Karpas-422 (cell line): ENCODE measurements around the gene RNASE12. TPM values are rescaled to one million over a fixed set of nuclear protein-coding genes. Genes with fewer than 3 reads are reported as not detected.

Experiments used
- DNase-seq: peaks from one replicate; pipeline ENCODE4 v3.0.0-alpha.2; 2015
- H2AFZ ChIP-seq: fragments of 200-600 bp; sonication (generic); 2 replicates; pipeline ENCODE4 v1.6.1; 2014; ENCODE audit warnings: antibody characterized with exemption, low read length, mixed read lengths
- H3K27ac ChIP-seq: fragments of 200-600 bp; sonication (generic); 2 replicates; pipeline ENCODE4 v1.5.1; 2014; ENCODE audit warnings: mild to moderate bottlenecking, low read length, moderate library complexity
- H3K27me3 ChIP-seq: fragments of 200-600 bp; sonication (generic); 2 replicates; pipeline ENCODE4 v1.6.1; 2014; ENCODE audit warnings: low read length, mixed read lengths
- H3K36me3 ChIP-seq: fragments of 200-600 bp; sonication (generic); 2 replicates; pipeline ENCODE4 v1.6.1; 2014; ENCODE audit warnings: low read length, mixed read lengths; ENCODE audit not compliant: insufficient read depth
- H3K4me1 ChIP-seq: fragments of 200-600 bp; sonication (generic); 2 replicates; pipeline ENCODE4 v1.6.1; 2014; ENCODE audit warnings: mild to moderate bottlenecking, low read length, mixed read lengths
- H3K4me2 ChIP-seq: fragments of 200-600 bp; sonication (generic); 2 replicates; pipeline ENCODE4 v1.6.1; 2014; ENCODE audit warnings: low read length, low read depth, mild to moderate bottlenecking; ENCODE audit not compliant: poor library complexity, severe bottlenecking
- H3K4me3 ChIP-seq: fragments of 200-600 bp; sonication (generic); 2 replicates; pipeline ENCODE4 v1.5.1; 2014; ENCODE audit warnings: mild to moderate bottlenecking, antibody characterized with exemption, low read length, mixed read lengths
- H3K79me2 ChIP-seq: fragments of 200-600 bp; sonication (generic); 2 replicates; pipeline ENCODE4 v1.6.1; 2014; ENCODE audit warnings: mild to moderate bottlenecking, low read length, mixed read lengths
- H3K9ac ChIP-seq: fragments of 200-600 bp; sonication (generic); 2 replicates; pipeline ENCODE4 v1.6.0; 2014; ENCODE audit warnings: low read length
- H3K9me2 ChIP-seq: fragments of 200-600 bp; sonication (generic), shearing (Covaris generic); replicated peaks from 2 replicates; pipeline ENCODE4 v1.6.0; 2014; ENCODE audit warnings: mild to moderate bottlenecking, low read length, moderate library complexity; ENCODE audit not compliant: insufficient read depth
- H3K9me3 ChIP-seq: fragments of 300-700, 200-600 bp; sonication (generic); 2 replicates; pipeline ENCODE4 v1.6.1; 2014; ENCODE audit warnings: low read length, mixed read lengths
- H4K20me1 ChIP-seq: fragments of 200-600 bp; sonication (generic); 2 replicates; pipeline ENCODE4 v1.6.1; 2014; ENCODE audit warnings: mild to moderate bottlenecking, antibody characterized with exemption, low read length, low read depth; ENCODE audit not compliant: insufficient read depth
- total RNA-seq: library from RNA; depleted of rRNA; stranded (reverse); fragments of >200 nt; shearing (Covaris generic); gene quantifications from 2 replicates; pipeline ENCODE4 v1.2.3, GENCODE V29; 2014; ENCODE audit warnings: low replicate concordance

Gene RNASE12
- total RNA-seq, 1 experiment from 2014 or later: not detected

DNA sequence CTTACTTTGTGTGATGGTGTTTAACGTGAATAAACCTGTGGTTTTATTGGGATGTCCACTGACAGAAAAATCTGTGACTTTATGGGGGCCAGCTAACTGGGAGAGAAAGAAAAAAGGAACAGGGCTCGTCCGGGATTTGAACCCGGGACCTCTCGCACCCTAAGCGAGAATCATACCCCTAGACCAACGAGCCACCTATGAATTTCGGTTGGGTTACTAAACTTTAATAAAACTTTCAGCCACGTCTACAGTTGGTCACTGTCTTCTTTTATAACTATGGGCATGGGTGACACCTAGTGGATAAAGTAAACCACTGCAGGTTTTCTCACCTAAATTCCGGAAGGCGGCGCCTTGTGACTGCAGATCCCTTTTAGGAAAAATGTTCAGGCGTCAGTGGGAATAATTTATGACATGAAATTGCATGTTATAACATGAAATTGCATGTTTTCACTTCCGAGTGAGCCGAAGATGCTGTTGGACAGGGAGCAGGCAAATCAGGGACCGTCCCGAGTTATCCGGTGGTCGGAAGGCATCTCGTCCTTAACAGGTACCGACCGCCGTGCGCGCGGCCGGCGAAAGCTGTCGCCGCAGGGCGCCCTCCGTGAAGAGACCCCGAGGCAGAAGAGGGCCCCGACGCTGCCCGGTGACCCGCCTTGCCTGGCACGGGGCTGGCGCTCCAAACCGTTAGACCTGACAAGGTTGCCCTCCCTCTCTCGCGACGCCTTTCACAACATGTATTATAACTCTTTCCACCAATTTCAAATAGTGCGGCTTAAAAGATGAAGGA lies 18.2 kb upstream of the RNASE12 start:
- no peaks in the 10 kb centered on the region for H3K27me3 ChIP-seq
- peak overlapping the region; percentile 87 for H2AFZ ChIP-seq
- H3K27ac ChIP-seq: no peak overlapping the region

DNA sequence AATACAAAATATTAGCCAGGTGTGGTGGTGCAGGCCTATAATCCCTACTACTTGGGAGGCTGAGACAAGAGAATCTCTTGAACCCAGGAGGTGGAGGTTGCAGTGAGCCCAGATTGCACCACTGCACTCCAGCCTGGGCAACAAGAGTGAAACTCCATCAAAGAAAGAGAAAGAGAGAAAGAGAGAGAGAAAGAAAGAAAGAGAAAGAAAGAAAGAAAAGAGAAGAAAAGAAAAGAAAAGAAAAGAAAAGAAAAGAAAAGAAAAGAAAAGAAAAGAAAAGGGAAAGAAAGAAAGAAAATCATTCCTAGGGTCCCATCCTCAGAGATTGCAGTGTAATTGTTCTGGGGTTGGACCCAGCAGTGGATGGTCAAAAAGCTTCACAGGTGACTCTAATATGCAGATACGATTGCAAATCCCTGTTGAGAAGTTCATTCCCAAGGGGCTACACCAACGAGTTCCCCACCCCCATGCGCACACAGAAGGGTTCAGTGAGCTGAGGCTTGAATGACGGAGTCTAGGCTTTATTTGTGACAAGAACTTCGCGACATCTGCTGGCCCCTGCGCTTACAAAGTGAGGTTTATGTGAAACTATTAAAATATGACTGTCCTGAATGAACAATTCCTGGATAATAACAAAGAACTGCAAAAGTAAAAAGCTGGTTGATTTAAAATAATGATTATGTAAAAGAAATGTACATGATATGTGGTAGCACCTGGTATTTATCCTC lies 17.4 kb upstream of the RNASE12 start:
- Histone ChIP-seq H3K36me3 (no peaks in the 10 kb centered on the region), H3K27ac (no peak overlapping the region), H3K9ac (no peak overlapping the region), H3K79me2 (no peaks in the 10 kb centered on the region), H3K9me3 (no peaks in the 10 kb centered on the region), H3K27me3 (no peaks in the 10 kb centered on the region), H4K20me1 (no peaks in the 10 kb centered on the region), H2AFZ (no peak overlapping the region), H3K4me1 (peaks cover 43% of the 10 kb centered on the region), H3K9me2 (no peaks in the 10 kb centered on the region), H3K4me3 (no peak overlapping the region; the same call in 1 of the 2 replicates), H3K4me2 (peak overlapping the region; percentile 83)
- DNase-seq: no peak

More for the DNA sequence above, 18.2 kb upstream of the RNASE12 start:
- DNase-seq: peak; percentile 96
- H3K4me1 ChIP-seq: peaks cover 50% of the 10 kb centered on the region
- no peaks in the 10 kb centered on the region for H3K9me2 ChIP-seq
- peak overlapping the region; percentile 58 for H3K9ac ChIP-seq
- H3K79me2 ChIP-seq: no peaks in the 10 kb centered on the region
- peak overlapping the region; percentile 77 for H3K4me3 ChIP-seq
- no peaks in the 10 kb centered on the region for H4K20me1 ChIP-seq
- peak overlapping the region; percentile 83 for H3K4me2 ChIP-seq
- no peaks in the 10 kb centered on the region for H3K9me3 ChIP-seq
- no peaks in the 10 kb centered on the region for H3K36me3 ChIP-seq

DNA sequence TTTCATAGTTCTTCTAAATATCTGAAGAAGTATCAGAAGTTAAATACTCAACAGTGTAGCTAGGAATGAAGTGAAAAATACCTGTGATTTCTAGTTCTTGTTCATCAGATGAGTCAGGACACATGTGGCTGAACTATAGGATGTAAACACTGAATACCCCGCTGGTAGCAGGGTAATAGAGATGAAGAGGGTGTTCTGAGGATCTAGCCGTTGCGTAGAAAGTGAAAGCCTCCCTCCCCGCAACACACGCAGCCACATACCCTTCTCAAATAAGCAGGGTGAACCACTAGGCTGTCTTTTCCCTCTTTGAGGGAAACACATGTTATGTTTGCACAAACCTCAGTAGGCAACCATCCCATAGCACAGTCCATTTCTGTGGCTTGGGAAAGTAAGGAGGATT lies 16.4 kb upstream of the RNASE12 start:
- H3K9me2 ChIP-seq: no peaks in the 10 kb centered on the region
- H4K20me1 ChIP-seq: no peaks in the 10 kb centered on the region
- H3K36me3 ChIP-seq: no peaks in the 10 kb centered on the region
- no peaks in the 10 kb centered on the region for H3K79me2 ChIP-seq
- H3K4me2 ChIP-seq: peak overlapping the region; percentile 5
- H3K27ac ChIP-seq: no peak overlapping the region
- H3K4me1 ChIP-seq: peaks cover 36% of the 10 kb centered on the region
- H3K4me3 ChIP-seq: no peak overlapping the region
- H3K9me3 ChIP-seq: no peaks in the 10 kb centered on the region
- peak overlapping the region; percentile 8; the same call in 1 of the 2 replicates for H3K9ac ChIP-seq
- no peaks in the 10 kb centered on the region for H3K27me3 ChIP-seq
- H2AFZ ChIP-seq: no peak overlapping the region
- DNase-seq: no peak

DNA sequence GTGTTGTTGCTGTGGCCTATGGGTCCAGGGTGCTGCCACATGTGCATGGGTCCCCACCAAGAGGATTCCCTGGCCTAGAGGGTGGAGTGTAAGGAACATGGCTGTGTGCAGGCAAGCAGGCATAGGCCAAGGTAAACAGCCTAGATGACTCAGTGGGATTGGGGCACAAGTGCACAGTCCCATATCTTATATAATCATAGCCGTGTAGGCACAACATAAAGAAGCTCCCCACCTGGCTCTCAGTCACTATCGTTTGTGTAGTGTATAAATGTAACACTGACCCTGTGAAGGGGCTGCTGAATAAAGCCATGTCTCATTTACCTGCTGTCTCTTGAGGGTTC lies 15.7 kb upstream of the RNASE12 start:
- no peak overlapping the region for H3K9ac ChIP-seq
- H3K79me2 ChIP-seq: no peaks in the 10 kb centered on the region
- H3K9me2 ChIP-seq: no peaks in the 10 kb centered on the region
- no peaks in the 10 kb centered on the region for H3K27me3 ChIP-seq
- no peak overlapping the region for H3K4me2 ChIP-seq
- no peaks in the 10 kb centered on the region for H4K20me1 ChIP-seq
- no peak overlapping the region for H3K4me3 ChIP-seq
- H2AFZ ChIP-seq: no peak overlapping the region
- no peaks in the 10 kb centered on the region for H3K9me3 ChIP-seq
- DNase-seq: no peak
- no peak overlapping the region for H3K27ac ChIP-seq
- H3K36me3 ChIP-seq: no peaks in the 10 kb centered on the region
- peaks cover 28% of the 10 kb centered on the region for H3K4me1 ChIP-seq

DNA sequence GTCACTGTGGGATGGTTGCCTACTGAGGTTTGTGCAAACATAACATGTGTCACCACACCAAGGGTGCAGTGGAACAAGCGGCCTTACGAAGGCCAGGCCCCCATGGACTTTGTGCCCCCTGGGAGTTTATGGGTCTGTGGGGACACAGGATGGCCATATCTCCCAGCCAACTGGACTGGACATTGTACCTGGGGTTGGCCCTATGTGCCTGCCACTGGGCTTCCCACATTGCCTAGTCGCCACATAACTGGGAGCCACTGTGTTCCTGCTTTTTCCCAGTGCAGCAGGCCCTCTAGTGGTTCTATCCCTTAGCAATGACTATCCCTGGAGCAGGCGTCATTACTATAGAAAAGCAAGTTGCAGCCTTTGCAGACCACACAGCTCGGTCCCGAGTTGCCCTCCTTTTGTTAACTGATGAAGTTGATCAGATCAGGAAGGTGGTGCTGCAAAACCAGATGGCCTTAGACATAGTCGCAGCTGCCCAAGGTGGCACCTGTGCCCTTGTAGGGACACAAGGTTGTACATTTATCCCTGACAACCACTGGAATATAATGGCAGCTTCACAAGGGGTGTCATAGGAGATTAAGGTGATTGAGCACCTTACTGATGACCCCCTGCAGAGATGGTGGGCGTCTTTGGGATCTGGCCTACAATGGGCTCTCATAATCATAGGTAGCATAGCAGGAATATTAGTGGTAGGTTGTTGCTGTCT lies 15.2 kb upstream of the RNASE12 start:
- no peaks in the 10 kb centered on the region for H3K27me3 ChIP-seq

DNA sequence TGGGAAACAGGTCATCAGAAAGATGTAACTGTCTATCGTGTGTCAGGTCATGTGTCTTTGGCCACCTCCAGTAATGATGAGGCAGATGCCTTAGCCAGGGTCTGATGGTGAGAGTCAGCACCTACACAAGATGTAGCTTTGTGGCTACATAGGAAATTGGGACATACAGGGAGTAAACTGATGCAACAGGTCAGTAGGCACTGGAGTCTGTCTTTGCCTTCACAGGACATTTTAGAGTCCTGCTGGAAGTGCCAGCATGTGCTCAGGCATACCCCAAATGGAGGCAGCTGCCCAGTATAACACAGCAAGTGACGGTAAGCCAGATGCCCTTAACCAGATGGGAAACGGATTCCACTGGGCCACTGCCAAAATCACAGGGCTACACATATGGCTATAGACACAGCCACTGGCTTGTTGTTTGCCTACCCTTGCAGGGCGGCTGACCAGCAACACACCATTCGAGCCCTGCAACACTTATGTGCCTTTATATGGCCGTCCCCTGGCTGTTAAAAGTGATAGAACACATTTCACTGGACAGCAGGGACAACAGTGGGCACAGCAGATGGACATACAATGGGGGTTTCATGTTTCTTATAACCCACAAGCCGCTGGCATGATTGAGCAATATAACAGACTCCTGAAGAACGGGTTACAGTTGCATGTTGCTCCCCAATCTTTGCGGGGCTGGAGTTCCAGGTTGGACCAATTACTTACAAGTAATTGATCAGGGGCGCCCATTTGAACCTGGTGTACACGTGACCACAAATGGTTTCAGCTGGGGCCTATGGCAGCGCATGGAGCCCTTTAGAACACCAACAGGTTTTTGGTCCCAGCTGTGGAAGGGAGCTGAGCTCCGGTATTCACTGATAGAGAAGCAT lies 12.9 kb upstream of the RNASE12 start:
- no peaks in the 10 kb centered on the region for H3K36me3 ChIP-seq
- DNase-seq: no peak
- no peaks in the 10 kb centered on the region for H4K20me1 ChIP-seq
- H3K79me2 ChIP-seq: no peaks in the 10 kb centered on the region
- no peaks in the 10 kb centered on the region for H3K9me3 ChIP-seq
- no peak overlapping the region for H3K4me3 ChIP-seq
- no peak overlapping the region for H3K4me2 ChIP-seq
- H3K9ac ChIP-seq: no peak overlapping the region
- no peak overlapping the region for H2AFZ ChIP-seq
- H3K9me2 ChIP-seq: no peaks in the 10 kb centered on the region
- no peak overlapping the region for H3K27ac ChIP-seq
- H3K4me1 ChIP-seq: peaks cover 11% of the 10 kb centered on the region
- no peaks in the 10 kb centered on the region for H3K27me3 ChIP-seq

More for the DNA sequence above, 15.2 kb upstream of the RNASE12 start:
- no peaks in the 10 kb centered on the region for H3K9me3 ChIP-seq
- H3K27ac ChIP-seq: no peak overlapping the region
- H3K36me3 ChIP-seq: no peaks in the 10 kb centered on the region
- H4K20me1 ChIP-seq: no peaks in the 10 kb centered on the region
- peaks cover 24% of the 10 kb centered on the region for H3K4me1 ChIP-seq
- H3K4me3 ChIP-seq: no peak overlapping the region
- DNase-seq: no peak
- H2AFZ ChIP-seq: no peak overlapping the region
- H3K9ac ChIP-seq: no peak overlapping the region
- H3K9me2 ChIP-seq: no peaks in the 10 kb centered on the region
- no peak overlapping the region for H3K4me2 ChIP-seq
- no peaks in the 10 kb centered on the region for H3K79me2 ChIP-seq

DNA sequence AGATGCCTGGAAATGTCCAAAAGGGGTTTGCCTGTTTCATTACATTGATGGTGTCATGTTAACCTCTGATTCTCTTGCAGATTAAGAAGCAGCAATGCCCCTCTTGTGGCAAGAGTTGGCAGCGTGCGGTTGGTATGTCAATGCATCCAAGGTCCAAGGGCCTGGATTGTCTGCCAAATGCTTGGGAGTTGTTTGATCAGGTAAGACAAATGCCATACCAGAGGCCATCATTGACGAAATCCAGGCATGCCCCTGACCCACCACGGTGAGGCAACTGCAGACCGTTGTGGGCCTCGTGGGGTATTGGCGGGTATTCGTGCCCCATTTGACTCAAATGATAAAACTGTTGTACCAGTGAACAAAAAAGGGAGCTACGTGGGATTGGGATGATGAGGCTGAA lies 11.4 kb upstream of the RNASE12 start:
- Histone ChIP-seq H3K9me3 (no peaks in the 10 kb centered on the region), H3K4me2 (no peak overlapping the region), H3K27ac (no peak overlapping the region), H3K79me2 (no peaks in the 10 kb centered on the region), H3K36me3 (no peaks in the 10 kb centered on the region), H4K20me1 (no peaks in the 10 kb centered on the region), H3K4me1 (peaks cover 2% of the 10 kb centered on the region; the same call in 1 of the 2 replicates), H3K27me3 (no peaks in the 10 kb centered on the region), H3K9me2 (no peaks in the 10 kb centered on the region), H2AFZ (no peak overlapping the region), H3K9ac (no peak overlapping the region), H3K4me3 (no peak overlapping the region)
- no peak for DNase-seq
